ENCODE results near the gene CDX1.

Gene CDX1

GRCh38 chr5:150121448-150122157 lies 45.0 kb upstream of the CDX1 start:
- no peak overlapping the region for H3K27ac ChIP-seq (ENCODE audit: low read depth, low read length, poor library complexity, severe bottlenecking)
- H3K36me3 ChIP-seq (ENCODE audit: insufficient read depth, low read length): no peaks in the 10 kb centered on the region
- no peaks in the 10 kb centered on the region for H3K9me2 ChIP-seq (ENCODE audit: low read depth, low read length)
- H3K9me3 ChIP-seq (ENCODE audit: low read length): no peaks in the 10 kb centered on the region
- no peaks in the 10 kb centered on the region for H3F3A ChIP-seq (ENCODE audit: insufficient read depth, low read length)
- no peaks in the 10 kb centered on the region for H3K4me1 ChIP-seq (ENCODE audit: insufficient read depth, low read length, severe bottlenecking)
- no peaks in the 10 kb centered on the region for H3K79me2 ChIP-seq (ENCODE audit: insufficient read depth, low read length)
- H4K20me1 ChIP-seq (ENCODE audit: insufficient read depth, low read length): no peaks in the 10 kb centered on the region
- H3K9ac ChIP-seq (ENCODE audit: low read length): no peak overlapping the region
- no peaks in the 10 kb centered on the region for H3K27me3 ChIP-seq (ENCODE audit: insufficient read depth, low read length)
- no peak overlapping the region for H2AFZ ChIP-seq (ENCODE audit: low read length)
- no peak for TF ChIP-seq EZH2 (IDR thresholded peaks at IDR 0.05; ENCODE audit: borderline replicate concordance, low read length)
- TF ChIP-seq, protein P1, sequence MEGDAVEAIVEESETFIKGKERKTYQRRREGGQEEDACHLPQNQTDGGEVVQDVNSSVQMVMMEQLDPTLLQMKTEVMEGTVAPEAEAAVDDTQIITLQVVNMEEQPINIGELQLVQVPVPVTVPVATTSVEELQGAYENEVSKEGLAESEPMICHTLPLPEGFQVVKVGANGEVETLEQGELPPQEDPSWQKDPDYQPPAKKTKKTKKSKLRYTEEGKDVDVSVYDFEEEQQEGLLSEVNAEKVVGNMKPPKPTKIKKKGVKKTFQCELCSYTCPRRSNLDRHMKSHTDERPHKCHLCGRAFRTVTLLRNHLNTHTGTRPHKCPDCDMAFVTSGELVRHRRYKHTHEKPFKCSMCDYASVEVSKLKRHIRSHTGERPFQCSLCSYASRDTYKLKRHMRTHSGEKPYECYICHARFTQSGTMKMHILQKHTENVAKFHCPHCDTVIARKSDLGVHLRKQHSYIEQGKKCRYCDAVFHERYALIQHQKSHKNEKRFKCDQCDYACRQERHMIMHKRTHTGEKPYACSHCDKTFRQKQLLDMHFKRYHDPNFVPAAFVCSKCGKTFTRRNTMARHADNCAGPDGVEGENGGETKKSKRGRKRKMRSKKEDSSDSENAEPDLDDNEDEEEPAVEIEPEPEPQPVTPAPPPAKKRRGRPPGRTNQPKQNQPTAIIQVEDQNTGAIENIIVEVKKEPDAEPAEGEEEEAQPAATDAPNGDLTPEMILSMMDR (IDR thresholded peaks at IDR 0.05; ENCODE audit: low read length): no peak
- H3K4me3 ChIP-seq (ENCODE audit: low read depth, low read length, poor library complexity, severe bottlenecking): no peak overlapping the region
- no peak overlapping the region for H3K4me2 ChIP-seq (ENCODE audit: low read length)

DNA sequence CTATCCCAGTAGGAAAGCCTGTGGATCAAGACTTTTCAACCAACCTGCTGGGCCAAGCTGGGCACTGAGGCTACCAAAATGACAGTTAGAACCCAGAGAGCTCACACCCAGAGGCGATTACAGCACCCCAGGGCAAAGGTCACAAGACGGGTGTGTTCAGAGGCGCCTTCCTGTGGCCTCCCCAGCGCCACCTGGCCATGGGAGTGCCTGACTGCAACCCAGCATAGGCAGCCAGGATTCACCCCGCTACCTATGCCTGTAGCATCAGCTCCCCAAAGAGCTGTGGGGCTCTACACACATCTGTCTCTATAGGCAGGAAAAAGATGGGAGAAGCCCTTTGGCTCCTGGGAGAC lies 44.4 kb upstream of the CDX1 start:
- Histone ChIP-seq H3K4me1 (ENCODE audit: insufficient read depth, low read length, severe bottlenecking) (no peaks in the 10 kb centered on the region), H3K36me3 (ENCODE audit: insufficient read depth, low read length) (no peaks in the 10 kb centered on the region), H3K9ac (ENCODE audit: low read length) (no peak overlapping the region), H3K27ac (ENCODE audit: low read depth, low read length, poor library complexity, severe bottlenecking) (no peak overlapping the region), H3K9me3 (ENCODE audit: low read length) (no peaks in the 10 kb centered on the region), H3K4me2 (ENCODE audit: low read length) (no peak overlapping the region), H4K20me1 (ENCODE audit: insufficient read depth, low read length) (no peaks in the 10 kb centered on the region), H3K27me3 (ENCODE audit: insufficient read depth, low read length) (no peaks in the 10 kb centered on the region), H2AFZ (ENCODE audit: low read length) (no peak overlapping the region), H3K79me2 (ENCODE audit: insufficient read depth, low read length) (no peaks in the 10 kb centered on the region), H3F3A (ENCODE audit: insufficient read depth, low read length) (no peaks in the 10 kb centered on the region), H3K4me3 (ENCODE audit: low read depth, low read length, poor library complexity, severe bottlenecking) (no peak overlapping the region), H3K9me2 (ENCODE audit: low read depth, low read length) (no peaks in the 10 kb centered on the region)
- TF ChIP-seq, protein P1 (IDR thresholded peaks at IDR 0.05; ENCODE audit: low read length): peak; percentile 42
- no peak for TF ChIP-seq EZH2 (IDR thresholded peaks at IDR 0.05; ENCODE audit: borderline replicate concordance, low read length)

GRCh38 chr5:150122536-150123481 lies 43.8 kb upstream of the CDX1 start:
- Histone ChIP-seq H3F3A (ENCODE audit: insufficient read depth, low read length) (no peaks in the 10 kb centered on the region), H3K9ac (ENCODE audit: low read length) (no peak overlapping the region), H3K4me3 (ENCODE audit: low read depth, low read length, poor library complexity, severe bottlenecking) (no peak overlapping the region), H3K36me3 (ENCODE audit: insufficient read depth, low read length) (no peaks in the 10 kb centered on the region), H3K4me1 (ENCODE audit: insufficient read depth, low read length, severe bottlenecking) (no peaks in the 10 kb centered on the region), H3K4me2 (ENCODE audit: low read length) (no peak overlapping the region), H4K20me1 (ENCODE audit: insufficient read depth, low read length) (no peaks in the 10 kb centered on the region), H3K27ac (ENCODE audit: low read depth, low read length, poor library complexity, severe bottlenecking) (no peak overlapping the region), H2AFZ (ENCODE audit: low read length) (no peak overlapping the region), H3K9me2 (ENCODE audit: low read depth, low read length) (no peaks in the 10 kb centered on the region), H3K27me3 (ENCODE audit: insufficient read depth, low read length) (no peaks in the 10 kb centered on the region), H3K9me3 (ENCODE audit: low read length) (no peaks in the 10 kb centered on the region), H3K79me2 (ENCODE audit: insufficient read depth, low read length) (no peaks in the 10 kb centered on the region)
- TF ChIP-seq, protein P1 (IDR thresholded peaks at IDR 0.05; ENCODE audit: low read length): no peak
- TF ChIP-seq EZH2 (IDR thresholded peaks at IDR 0.05; ENCODE audit: borderline replicate concordance, low read length): no peak

All from OCI-LY1 (cell line).